ENCODE measurements around the gene PWWP2B. TPM values are rescaled to one million over a fixed set of nuclear protein-coding genes. Genes with fewer than 3 reads are reported as not detected.
"Not testable (repeated sequence)": the region's sequence is repeated elsewhere in the genome, so short reads cannot be mapped to it uniquely, and the experiment has no call there.

The PWWP2B gene
- total RNA-seq, 1 donor from 2014 or later = 24.4 TPM

DNA sequence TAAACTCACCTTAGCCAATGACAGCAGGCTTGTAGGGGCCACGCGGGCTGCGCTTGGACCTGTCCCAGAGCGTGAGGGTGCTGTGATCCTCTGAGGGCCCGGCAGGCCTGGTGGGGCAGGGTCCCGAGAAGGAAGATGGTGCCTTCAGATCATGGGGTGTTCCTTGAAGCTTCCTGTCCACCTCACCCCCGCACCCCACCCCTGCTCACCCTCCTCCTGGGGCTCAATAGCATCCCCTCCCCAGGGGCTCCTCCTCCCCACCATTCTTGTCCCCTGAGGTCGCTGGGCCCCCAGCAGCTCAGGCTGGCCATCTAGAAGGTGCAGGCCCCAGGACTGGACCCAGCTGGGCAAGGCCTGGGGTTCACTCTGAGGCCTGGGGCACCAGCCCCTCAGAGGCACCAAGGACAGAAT lies 33.9 kb downstream of the PWWP2B start:
- no peaks in the 10 kb centered on the region for H3K4me1 ChIP-seq
- H3K9me3 ChIP-seq = no peaks in the 10 kb centered on the region
- no peak overlapping the region for H3K27ac ChIP-seq
- no peaks in the 10 kb centered on the region for H3K36me3 ChIP-seq
- TF ChIP-seq, protein P1, sequence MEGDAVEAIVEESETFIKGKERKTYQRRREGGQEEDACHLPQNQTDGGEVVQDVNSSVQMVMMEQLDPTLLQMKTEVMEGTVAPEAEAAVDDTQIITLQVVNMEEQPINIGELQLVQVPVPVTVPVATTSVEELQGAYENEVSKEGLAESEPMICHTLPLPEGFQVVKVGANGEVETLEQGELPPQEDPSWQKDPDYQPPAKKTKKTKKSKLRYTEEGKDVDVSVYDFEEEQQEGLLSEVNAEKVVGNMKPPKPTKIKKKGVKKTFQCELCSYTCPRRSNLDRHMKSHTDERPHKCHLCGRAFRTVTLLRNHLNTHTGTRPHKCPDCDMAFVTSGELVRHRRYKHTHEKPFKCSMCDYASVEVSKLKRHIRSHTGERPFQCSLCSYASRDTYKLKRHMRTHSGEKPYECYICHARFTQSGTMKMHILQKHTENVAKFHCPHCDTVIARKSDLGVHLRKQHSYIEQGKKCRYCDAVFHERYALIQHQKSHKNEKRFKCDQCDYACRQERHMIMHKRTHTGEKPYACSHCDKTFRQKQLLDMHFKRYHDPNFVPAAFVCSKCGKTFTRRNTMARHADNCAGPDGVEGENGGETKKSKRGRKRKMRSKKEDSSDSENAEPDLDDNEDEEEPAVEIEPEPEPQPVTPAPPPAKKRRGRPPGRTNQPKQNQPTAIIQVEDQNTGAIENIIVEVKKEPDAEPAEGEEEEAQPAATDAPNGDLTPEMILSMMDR (IDR thresholded peaks at IDR 0.05) = no peak
- intact Hi-C loops (cut with DNase I) = no loop called here
- no peak overlapping the region for H3K4me3 ChIP-seq
- DNase-seq (ENCODE audit: low spot score in 2 of 2) = no peak
- H3K27me3 ChIP-seq = no peaks in the 10 kb centered on the region

DNA sequence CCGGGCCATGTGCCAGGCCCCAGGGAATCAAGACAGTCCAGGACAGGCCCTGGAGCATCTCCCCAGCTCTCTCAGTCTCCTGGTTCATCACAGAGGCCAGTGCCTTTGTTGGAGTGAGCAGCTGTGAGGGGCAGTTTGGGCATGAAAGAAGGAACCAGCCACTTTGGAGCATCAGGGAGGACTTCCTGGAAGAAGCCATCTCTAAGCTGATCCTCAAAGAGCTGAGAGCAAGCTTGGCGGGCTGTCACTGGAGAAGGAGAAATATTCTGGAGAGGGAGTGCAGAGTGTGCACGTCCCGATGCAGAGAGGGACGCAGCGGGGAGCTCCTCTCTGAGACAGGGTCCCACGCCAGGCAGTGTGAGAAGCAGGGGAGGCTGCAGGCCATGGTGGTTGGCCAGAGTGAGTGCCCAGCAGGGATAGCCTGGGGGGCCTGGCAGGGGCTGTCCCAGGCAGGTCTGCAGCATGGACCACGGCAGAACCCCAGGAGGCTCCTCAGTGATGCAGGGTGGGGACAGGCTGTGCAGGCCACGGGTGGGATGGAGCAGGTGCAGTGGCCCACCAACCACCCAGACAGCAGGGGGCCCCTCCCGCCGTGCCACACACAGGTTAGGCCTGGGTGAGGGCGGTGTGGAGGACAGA lies 34.7 kb downstream of the PWWP2B start:
- TF ChIP-seq, protein P1 (IDR thresholded peaks at IDR 0.05) = no peak
- Histone ChIP-seq H3K27me3 (no peaks in the 10 kb centered on the region), H3K27ac (no peak overlapping the region), H3K9me3 (no peaks in the 10 kb centered on the region), H3K36me3 (no peaks in the 10 kb centered on the region), H3K4me1 (no peaks in the 10 kb centered on the region), H3K4me3 (no peak overlapping the region)
- DNase-seq (ENCODE audit: low spot score in 2 of 2) = no peak
- intact Hi-C loops (cut with DNase I) = no loop called here

DNA sequence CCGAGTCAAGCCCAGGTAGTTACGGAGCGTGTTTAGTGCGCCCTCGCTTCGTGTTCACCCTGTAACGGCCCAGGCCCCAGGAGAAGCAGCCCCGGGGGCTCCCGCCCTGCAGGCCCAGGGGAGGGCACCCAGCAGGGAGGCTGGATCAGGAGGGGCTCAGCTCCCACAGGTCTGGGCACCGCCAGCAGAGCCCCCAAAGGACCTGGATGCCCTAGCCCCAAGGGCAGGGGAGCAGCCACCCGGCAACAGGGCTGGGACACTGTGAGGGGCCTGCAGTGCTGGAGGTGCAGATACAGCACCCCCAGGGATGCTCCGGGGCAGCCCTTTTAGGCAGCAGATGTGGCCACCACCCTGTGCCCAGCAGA lies 35.2 kb downstream of the PWWP2B start:
- no peaks in the 10 kb centered on the region for H3K4me1 ChIP-seq
- H3K9me3 ChIP-seq = no peaks in the 10 kb centered on the region
- H3K27ac ChIP-seq = no peak overlapping the region
- H3K4me3 ChIP-seq = no peak overlapping the region
- no peak for DNase-seq (ENCODE audit: low spot score in 2 of 2)
- intact Hi-C loops (cut with DNase I) = no loop called here
- H3K36me3 ChIP-seq = no peaks in the 10 kb centered on the region
- H3K27me3 ChIP-seq = no peaks in the 10 kb centered on the region
- TF ChIP-seq, protein P1 (IDR thresholded peaks at IDR 0.05) = no peak

DNA sequence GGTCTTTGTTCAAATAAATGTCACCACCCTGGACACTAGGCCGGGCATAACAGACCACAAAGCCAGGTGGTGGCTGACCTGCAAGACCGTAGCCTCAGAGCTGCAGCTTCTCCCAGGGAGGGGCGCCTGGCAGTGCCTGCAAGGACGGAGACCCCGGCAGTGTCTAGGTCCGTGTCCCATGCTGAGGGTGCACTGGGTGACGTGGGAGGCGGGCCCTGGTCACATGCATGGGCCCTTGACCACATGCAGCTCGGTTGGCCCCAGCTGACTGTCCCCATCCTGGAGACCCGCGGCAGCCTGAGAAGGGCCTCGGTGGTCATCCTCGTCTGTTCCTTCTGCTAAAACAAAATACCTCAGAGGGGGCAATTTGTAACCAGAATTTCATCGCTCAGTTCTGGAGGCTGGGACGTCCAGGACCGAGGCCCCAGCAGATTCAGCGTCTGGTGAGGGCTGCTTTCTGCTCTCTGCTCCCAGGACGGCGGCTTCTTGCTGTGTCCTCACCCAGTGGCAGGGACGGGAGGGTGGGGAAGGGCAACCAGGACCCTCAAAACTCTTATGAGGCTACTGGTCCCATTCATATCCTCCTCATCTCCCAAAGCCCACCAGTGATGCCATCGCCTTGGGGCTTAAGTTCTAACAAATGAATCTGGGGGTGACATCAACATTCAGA lies 36.8 kb downstream of the PWWP2B start:
- H3K4me3 ChIP-seq = no peak overlapping the region
- no peaks in the 10 kb centered on the region for H3K36me3 ChIP-seq
- no peaks in the 10 kb centered on the region for H3K9me3 ChIP-seq
- no peak for DNase-seq (ENCODE audit: low spot score in 2 of 2)
- H3K4me1 ChIP-seq = no peaks in the 10 kb centered on the region
- no peak overlapping the region for H3K27ac ChIP-seq
- no peaks in the 10 kb centered on the region for H3K27me3 ChIP-seq
- TF ChIP-seq, protein P1 (IDR thresholded peaks at IDR 0.05) = no peak
- intact Hi-C loops (cut with DNase I) = no loop called here

DNA sequence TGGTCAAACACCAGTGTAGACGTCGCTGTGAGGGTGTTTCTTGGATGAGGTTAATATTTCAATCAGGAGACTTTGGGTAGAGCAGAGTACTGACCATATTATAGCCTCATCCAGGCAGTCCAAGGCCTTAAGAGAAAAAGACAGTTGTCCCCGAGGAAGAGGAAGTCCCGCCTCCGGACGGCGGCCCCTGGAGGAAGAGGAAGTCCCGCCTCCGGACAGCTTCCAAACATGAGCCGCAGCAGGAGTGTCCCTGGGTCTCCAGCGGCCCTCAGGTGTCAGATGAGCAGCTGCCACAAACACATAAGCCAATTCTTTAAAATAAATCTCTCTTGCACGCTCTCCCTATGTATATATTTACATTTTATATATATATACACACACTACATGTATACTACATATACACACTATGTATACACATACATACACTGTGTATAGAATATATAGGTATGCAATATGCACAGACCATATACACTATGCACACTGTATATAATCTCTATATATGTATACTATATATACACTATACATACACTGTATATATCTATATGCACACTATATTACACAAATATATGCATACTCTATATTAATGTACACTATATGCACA lies 37.5 kb downstream of the PWWP2B start:
- no peak overlapping the region for H3K4me3 ChIP-seq
- no peaks in the 10 kb centered on the region for H3K9me3 ChIP-seq
- intact Hi-C loops (cut with DNase I) = no loop called here
- no peak overlapping the region for H3K27ac ChIP-seq
- no peaks in the 10 kb centered on the region for H3K4me1 ChIP-seq
- TF ChIP-seq, protein P1 (IDR thresholded peaks at IDR 0.05) = no peak
- no peaks in the 10 kb centered on the region for H3K36me3 ChIP-seq
- H3K27me3 ChIP-seq = no peaks in the 10 kb centered on the region
- DNase-seq (ENCODE audit: low spot score in 2 of 2) = no peak

DNA sequence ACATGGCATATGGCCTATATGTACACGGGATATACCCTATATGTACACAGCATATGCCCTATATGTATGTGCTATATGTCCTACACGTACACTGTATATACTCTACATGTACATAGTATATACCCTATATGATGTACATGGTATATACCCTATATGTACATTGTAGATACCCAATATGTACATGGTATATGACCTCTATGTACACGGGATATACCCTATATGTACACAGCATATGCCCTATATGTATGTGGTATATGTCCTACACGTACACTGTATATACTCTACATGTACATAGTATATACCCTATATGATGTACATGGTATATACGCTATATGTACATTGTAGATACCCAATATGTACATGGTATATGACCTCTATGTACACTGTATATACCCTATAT lies 38.3 kb downstream of the PWWP2B start:
- H3K4me3 ChIP-seq; intact Hi-C loops (cut with DNase I); H3K4me1 ChIP-seq: not testable (repeated sequence)

DNA sequence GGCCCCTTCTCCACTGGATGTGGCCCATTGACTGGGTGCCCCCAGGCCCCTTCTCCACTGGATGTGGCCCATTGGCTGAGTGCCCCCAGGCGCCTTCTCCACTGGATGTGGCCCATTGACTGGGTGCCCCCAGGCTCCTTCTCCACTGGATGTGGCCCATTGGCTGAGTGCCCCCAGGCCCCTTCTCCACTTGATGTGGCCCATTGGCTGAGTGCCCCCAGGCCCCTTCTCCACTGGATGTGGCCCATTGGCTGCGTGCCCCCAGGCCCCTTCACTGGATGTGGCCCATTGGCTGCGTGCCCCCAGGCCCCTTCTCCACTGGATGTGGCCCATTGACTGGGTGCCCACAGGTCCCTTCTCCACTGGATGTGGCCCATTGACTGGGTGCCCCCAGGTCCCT lies 39.1 kb downstream of the PWWP2B start:
- H3K4me3 ChIP-seq; intact Hi-C loops (cut with DNase I); H3K9me3 ChIP-seq; H3K27ac ChIP-seq; DNase-seq (ENCODE audit: low spot score in 2 of 2); H3K27me3 ChIP-seq; H3K36me3 ChIP-seq; H3K4me1 ChIP-seq: not testable (repeated sequence)

More for the DNA sequence above, 38.3 kb downstream of the PWWP2B start:
- H3K27ac ChIP-seq; H3K9me3 ChIP-seq; H3K27me3 ChIP-seq; DNase-seq (ENCODE audit: low spot score in 2 of 2); H3K36me3 ChIP-seq: not testable (repeated sequence)

Measured in ascending aorta (tissue), 2 donors.